CD14-positive monocyte (primary cell): ENCODE data around the gene CNTFR. TPM values are rescaled to one million over a fixed set of nuclear protein-coding genes. Genes with fewer than 3 reads are reported as not detected.
"Not testable (repeated sequence)": the region's sequence is repeated elsewhere in the genome, so short reads cannot be mapped to it uniquely, and the experiment has no call there.

Experiments
- DNase-seq, 3 donors: peaks; one replicate each; pipeline ENCODE4 v3.0.0-alpha.2; 2011 to 2022
- H2AFZ ChIP-seq: 2 replicates; pipeline ENCODE4 v1.6.0; 2012; ENCODE audit warnings: mild to moderate bottlenecking, low read depth, low read length, inconsistent platforms; ENCODE audit not compliant: insufficient read depth, poor library complexity, severe bottlenecking
- H3K27ac ChIP-seq, 2 donors: 1 replicate in 1 of 2; 2 replicates in 1 of 2; pipeline ENCODE4 v1.5.1; 2012 to 2013; ENCODE audit warnings: low read length in 2 of 2, control low read depth in 1 of 2, inconsistent platforms in 1 of 2, low read depth in 1 of 2, mild to moderate bottlenecking in 1 of 2
- H3K27me3 ChIP-seq, 2 donors: one replicate each; pipeline versions ENCODE4 v1.6.0 to v1.6.1; 2011 to 2013; ENCODE audit warnings: low read length in 2 of 2; ENCODE audit not compliant: control insufficient read depth in 2 of 2, insufficient read depth in 2 of 2
- H3K36me3 ChIP-seq, 2 donors: replicated peaks in 1 of 2; 1 replicate in 1 of 2; 2 replicates in 1 of 2; pipeline versions ENCODE4 v1.5.1 to v1.6.1; 2012 to 2013; ENCODE audit warnings: low read length in 2 of 2, control low read depth in 1 of 2, inconsistent platforms in 1 of 2, mild to moderate bottlenecking in 1 of 2; ENCODE audit not compliant: insufficient read depth in 2 of 2, control insufficient read depth in 1 of 2
- H3K4me1 ChIP-seq, 2 donors: 1 replicate in 1 of 2; 2 replicates in 1 of 2; pipeline versions ENCODE4 v1.5.1 to v1.6.1; 2012 to 2013; ENCODE audit warnings: low read length in 2 of 2, control low read depth in 1 of 2, inconsistent platforms in 1 of 2, mild to moderate bottlenecking in 1 of 2, moderate library complexity in 1 of 2; ENCODE audit not compliant: insufficient read depth in 2 of 2, control insufficient read depth in 1 of 2
- H3K4me2 ChIP-seq: replicated peaks from 2 replicates; pipeline ENCODE3; 2012; ENCODE audit warnings: low read length, moderate library complexity, mild to moderate bottlenecking; ENCODE audit not compliant: poor library complexity, severe bottlenecking; ENCODE audit errors: extremely low read depth
- H3K4me3 ChIP-seq, 3 experiments: fragments of 200-600 bp in 1 of 3; sonication (generic) in 1 of 3; replicated peaks in 1 of 3; 1 replicate in 2 of 3; 2 replicates in 1 of 3; pipeline ENCODE4 v1.5.1; 2011 to 2013; ENCODE audit warnings: low read length in 3 of 3, mild to moderate bottlenecking in 3 of 3, control low read depth in 2 of 3, low read depth in 2 of 3, inconsistent platforms in 1 of 3, moderate library complexity in 1 of 3
- H3K79me2 ChIP-seq: 2 replicates; pipeline ENCODE4 v1.6.0; 2012; ENCODE audit warnings: mild to moderate bottlenecking, control low read depth, inconsistent platforms, low read length, moderate library complexity; ENCODE audit not compliant: insufficient read depth
- H3K9ac ChIP-seq: 2 replicates; pipeline ENCODE4 v1.6.0; 2017; ENCODE audit warnings: low read length, mild to moderate bottlenecking; ENCODE audit not compliant: insufficient read depth, poor library complexity, severe bottlenecking
- H3K9me3 ChIP-seq, 2 donors: replicated peaks in 1 of 2; 1 replicate in 1 of 2; 2 replicates in 1 of 2; pipeline versions ENCODE4 v1.5.1 to v1.6.1; 2012 to 2013; ENCODE audit warnings: low read length in 2 of 2, control low read depth in 1 of 2; ENCODE audit not compliant: control insufficient read depth in 1 of 2, insufficient read depth in 1 of 2
- H4K20me1 ChIP-seq: 2 replicates; pipeline ENCODE4 v1.6.0; 2012; ENCODE audit warnings: mild to moderate bottlenecking, low read length, control low read depth, moderate library complexity; ENCODE audit not compliant: insufficient read depth
- H3K27ac Mint-ChIP-seq, 7 donors: one replicate each; pipeline ENCODE4 v1.8.0; 2020; ENCODE audit warnings: mild to moderate bottlenecking in 7 of 7, mixed read lengths in 7 of 7, moderate library complexity in 6 of 7, inconsistent platforms in 2 of 7
- H3K27me3 Mint-ChIP-seq, 3 donors: one replicate each; pipeline ENCODE4 v1.8.0; 2021 to 2022; ENCODE audit warnings: low read depth in 3 of 3, mild to moderate bottlenecking in 3 of 3, mixed read lengths in 3 of 3, moderate library complexity in 3 of 3, inconsistent platforms in 1 of 3
- H3K36me3 Mint-ChIP-seq, 2 donors: one replicate each; pipeline ENCODE4 v1.8.0; 2020; ENCODE audit warnings: mixed read lengths in 2 of 2, inconsistent platforms in 1 of 2, mild to moderate bottlenecking in 1 of 2
- H3K4me1 Mint-ChIP-seq: one replicate; pipeline ENCODE4 v1.8.0; 2020; ENCODE audit warnings: mild to moderate bottlenecking, mixed read lengths
- H3K4me3 Mint-ChIP-seq, 2 donors: one replicate each; pipeline ENCODE4 v1.8.0; 2020; ENCODE audit warnings: mild to moderate bottlenecking in 2 of 2, mixed read lengths in 2 of 2, moderate library complexity in 1 of 2
- H3K9me3 Mint-ChIP-seq, 7 donors: one replicate each; pipeline ENCODE4 v1.8.0; 2020 to 2022; ENCODE audit warnings: mixed read lengths in 7 of 7, mild to moderate bottlenecking in 6 of 7, moderate library complexity in 6 of 7, inconsistent platforms in 2 of 7
- WGBS: methylation state at CpG from one replicate; pipeline ENCODE4 v1.1.5; 2013; ENCODE audit warnings: missing lambda C conversion rate; ENCODE audit not compliant: insufficient coverage; 5-methylcytosine and 5-hydroxymethylcytosine counted together
- intact Hi-C, 2 donors: fragments of 100-400 bp; cut with micrococcal nuclease; formaldehyde crosslinking; loops; one replicate each; pipeline versions ENCODE4 v1.15.0 to v1.15.1; 2023
- polyA plus RNA-seq, 3 donors: library from polyadenylated mRNA; depleted of rRNA in 1 of 3; unstranded in 2 of 3; stranded (reverse) in 1 of 3; fragments of 300-500 nt in 2 of 3; fragments of >200 nt in 1 of 3; fragmentation: Illumina TruSeq in 2 of 3; gene quantifications; 1 replicate in 2 of 3; 2 replicates in 1 of 3; pipeline ENCODE4 v1.2.3, GENCODE V29; 2012 to 2021
- TF ChIP-seq, protein P1 (sequence below): fragments of 200-600 bp; IDR thresholded peaks from one replicate; pipeline ENCODE4 v1.8.0; 2022; ENCODE audit warnings: antibody characterized with exemption, mild to moderate bottlenecking

CNTFR gene
- polyA plus RNA-seq, 3 donors: not detected

DNA sequence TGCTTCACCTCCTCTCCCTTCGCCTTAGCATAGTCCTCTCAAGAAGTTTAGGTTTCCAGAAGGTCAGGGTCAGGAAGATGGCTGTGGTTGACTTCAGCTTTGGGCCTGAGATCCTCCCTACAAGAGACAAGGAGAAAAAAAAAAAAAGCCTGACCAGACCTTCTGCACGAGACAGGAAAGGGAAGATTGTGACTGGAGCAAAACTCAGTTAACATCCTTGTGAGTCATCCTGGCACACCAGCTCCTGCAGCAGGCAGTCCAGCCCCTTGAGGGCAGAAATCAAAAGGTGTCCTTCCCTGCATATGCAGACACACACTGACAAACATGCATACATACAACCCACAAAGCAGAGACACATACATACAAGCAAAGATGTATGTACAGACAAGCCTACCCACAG is 48.7 kb downstream of the CNTFR start:
- no peaks in the 10 kb centered on the region for H3K79me2 ChIP-seq
- 0% methylated on average over 1 of the region's 2 CpGs for WGBS
- Mint-ChIP-seq H3K36me3 (no peaks in the 10 kb centered on the region), H3K4me1 (no peaks in the 10 kb centered on the region), H3K4me3 (no peak overlapping the region), H3K9me3 (peaks cover 0 to 4% (median 0%) of the 10 kb centered on the region in 7 donors), H3K27ac (no peak overlapping the region), H3K27me3 (peaks cover 3 to 19% (median 9%) of the 10 kb centered on the region in 3 donors)
- no peak overlapping the region for H2AFZ ChIP-seq
- H4K20me1 ChIP-seq: no peaks in the 10 kb centered on the region
- H3K27me3 ChIP-seq: peaks cover 0 to 3% of the 10 kb centered on the region in 2 donors
- no peaks in the 10 kb centered on the region for H3K4me1 ChIP-seq
- H3K36me3 ChIP-seq: no peaks in the 10 kb centered on the region
- no peak overlapping the region for H3K27ac ChIP-seq
- DNase-seq: no peak
- H3K9me3 ChIP-seq: no peaks in the 10 kb centered on the region
- H3K4me3 ChIP-seq: no peak overlapping the region
- intact Hi-C loops: no loop called here
- TF ChIP-seq, protein P1, sequence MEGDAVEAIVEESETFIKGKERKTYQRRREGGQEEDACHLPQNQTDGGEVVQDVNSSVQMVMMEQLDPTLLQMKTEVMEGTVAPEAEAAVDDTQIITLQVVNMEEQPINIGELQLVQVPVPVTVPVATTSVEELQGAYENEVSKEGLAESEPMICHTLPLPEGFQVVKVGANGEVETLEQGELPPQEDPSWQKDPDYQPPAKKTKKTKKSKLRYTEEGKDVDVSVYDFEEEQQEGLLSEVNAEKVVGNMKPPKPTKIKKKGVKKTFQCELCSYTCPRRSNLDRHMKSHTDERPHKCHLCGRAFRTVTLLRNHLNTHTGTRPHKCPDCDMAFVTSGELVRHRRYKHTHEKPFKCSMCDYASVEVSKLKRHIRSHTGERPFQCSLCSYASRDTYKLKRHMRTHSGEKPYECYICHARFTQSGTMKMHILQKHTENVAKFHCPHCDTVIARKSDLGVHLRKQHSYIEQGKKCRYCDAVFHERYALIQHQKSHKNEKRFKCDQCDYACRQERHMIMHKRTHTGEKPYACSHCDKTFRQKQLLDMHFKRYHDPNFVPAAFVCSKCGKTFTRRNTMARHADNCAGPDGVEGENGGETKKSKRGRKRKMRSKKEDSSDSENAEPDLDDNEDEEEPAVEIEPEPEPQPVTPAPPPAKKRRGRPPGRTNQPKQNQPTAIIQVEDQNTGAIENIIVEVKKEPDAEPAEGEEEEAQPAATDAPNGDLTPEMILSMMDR: no peak
- H3K9ac ChIP-seq: no peak overlapping the region
- no peak overlapping the region for H3K4me2 ChIP-seq

DNA sequence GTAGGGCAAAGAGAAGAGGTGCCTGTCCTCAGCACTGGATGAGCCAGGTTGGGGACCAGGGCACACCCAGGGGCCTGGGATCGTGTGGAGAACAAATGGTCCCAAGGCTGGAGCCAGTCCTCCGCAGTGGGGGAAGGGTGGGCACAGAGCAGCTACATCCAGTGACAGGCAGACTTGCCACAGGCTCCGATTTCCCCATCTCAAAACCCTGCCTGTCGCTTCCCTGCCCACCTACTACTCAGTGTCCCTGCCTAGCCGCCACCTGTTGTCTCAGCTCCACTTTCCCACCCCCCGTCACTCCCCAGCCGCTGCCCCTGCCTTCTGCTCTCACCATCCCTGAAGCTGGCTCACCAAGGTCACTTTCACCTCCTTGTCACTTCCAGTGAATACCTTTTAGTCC is 52.8 kb downstream of the CNTFR start:
- Histone ChIP-seq H3K4me2 (no peak overlapping the region), H2AFZ (no peak overlapping the region), H3K4me3 (no peak overlapping the region), H3K36me3 (no peaks in the 10 kb centered on the region), H4K20me1 (no peaks in the 10 kb centered on the region), H3K27me3 (peaks cover 0 to 5% of the 10 kb centered on the region in 2 donors), H3K9ac (no peak overlapping the region), H3K9me3 (no peaks in the 10 kb centered on the region), H3K4me1 (no peaks in the 10 kb centered on the region), H3K27ac (no peak overlapping the region), H3K79me2 (no peaks in the 10 kb centered on the region)
- Mint-ChIP-seq H3K4me3 (no peak overlapping the region), H3K9me3 (peaks cover 0 to 8% (median 5%) of the 10 kb centered on the region in 7 donors), H3K27me3 (peaks cover 7 to 20% (median 14%) of the 10 kb centered on the region in 3 donors), H3K4me1 (no peaks in the 10 kb centered on the region), H3K27ac (no peak overlapping the region), H3K36me3 (no peaks in the 10 kb centered on the region)
- TF ChIP-seq, protein P1: no peak
- WGBS: 72% methylated on average over 5 of the region's 7 CpGs
- DNase-seq: no peak
- intact Hi-C loops: no loop called here

DNA sequence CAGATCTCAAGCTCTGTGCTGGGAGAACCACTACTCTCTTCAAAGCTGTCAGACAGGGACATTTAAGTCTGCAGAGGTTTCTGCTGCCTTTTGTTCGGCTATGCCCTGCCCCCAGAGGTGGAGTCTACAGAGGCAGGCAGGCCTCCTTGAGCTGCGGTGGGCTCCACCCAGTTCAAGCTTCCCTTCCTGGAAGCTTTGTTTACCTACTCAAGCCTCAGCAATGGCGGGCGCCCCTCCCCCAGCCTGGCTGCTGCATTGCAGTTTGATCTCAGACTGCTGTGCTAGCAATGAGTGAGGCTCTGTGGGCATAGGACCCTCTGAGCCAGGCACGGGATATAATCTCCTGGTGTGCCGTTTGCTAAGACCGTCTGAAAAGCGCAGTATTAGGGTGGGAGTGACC is 57.5 kb downstream of the CNTFR start:
- H3K4me3 Mint-ChIP-seq, H2AFZ ChIP-seq, H3K4me2 ChIP-seq, H3K9ac ChIP-seq, H4K20me1 ChIP-seq, H3K36me3 ChIP-seq, H3K4me3 ChIP-seq, H3K9me3 ChIP-seq, H3K27me3 ChIP-seq, intact Hi-C loops, H3K4me1 ChIP-seq, H3K9me3 Mint-ChIP-seq, H3K27ac ChIP-seq, H3K79me2 ChIP-seq, H3K4me1 Mint-ChIP-seq, DNase-seq, H3K27ac Mint-ChIP-seq, H3K36me3 Mint-ChIP-seq: not testable (repeated sequence)
- H3K27me3 Mint-ChIP-seq: peaks cover 14 to 32% (median 15%) of the 10 kb centered on the region in 3 donors
- WGBS: 100% methylated on average over 3 of the region's 8 CpGs
